ENCODE data around the gene P2RY6.

P2RY6 gene

DNA sequence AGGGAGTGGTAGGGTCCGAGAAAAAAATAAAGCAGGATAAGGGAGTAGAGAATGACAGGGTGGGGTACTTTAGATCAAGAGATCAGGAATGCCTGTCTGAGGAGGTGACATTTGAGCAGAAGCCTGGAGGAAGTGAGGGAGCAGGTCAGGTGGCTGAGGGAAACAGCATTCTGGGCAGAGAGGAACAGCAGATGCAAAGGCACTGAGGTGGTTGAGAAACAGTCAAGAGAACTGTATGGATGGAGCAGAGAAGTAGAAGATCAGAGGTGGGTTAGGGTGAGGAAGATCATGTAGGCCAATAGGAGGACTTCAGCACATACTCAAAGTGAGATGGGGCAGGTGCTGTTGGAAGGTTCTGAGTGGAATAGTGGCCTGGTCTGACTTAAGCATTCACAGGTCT is 44.3 kb downstream of the P2RY6 start:
- no peak for DNase-seq (ENCODE audit: extremely low spot score)
- TF ChIP-seq HDGF (IDR thresholded peaks at IDR 0.05; ENCODE audit: borderline replicate concordance) (no peak), SP1 (IDR thresholded peaks at IDR 0.05) (no peak), ZNF384 (IDR thresholded peaks at IDR 0.05) (no peak), ELF4 (IDR thresholded peaks at IDR 0.05) (no peak), TARDBP (IDR thresholded peaks at IDR 0.05) (no peak), FOXA1 (IDR thresholded peaks at IDR 0.05) (no peak), FOXM1 (IDR thresholded peaks at IDR 0.05; ENCODE audit: borderline replicate concordance) (no peak), LEF1 (IDR thresholded peaks at IDR 0.05; ENCODE audit: borderline replicate concordance) (no peak), NFRKB (IDR thresholded peaks at IDR 0.05) (no peak), CTBP1 (IDR thresholded peaks at IDR 0.05; ENCODE audit: borderline replicate concordance) (no peak), SUZ12 (IDR thresholded peaks at IDR 0.05) (no peak), FOXK2 (IDR thresholded peaks at IDR 0.05) (no peak), ARNT (IDR thresholded peaks at IDR 0.05) (no peak), BHLHE40 (IDR thresholded peaks at IDR 0.05; ENCODE audit: borderline replicate concordance) (no peak), L3MBTL2 (conservative IDR thresholded peaks at IDR 0.05) (no peak)
- TF ChIP-seq, protein P1, sequence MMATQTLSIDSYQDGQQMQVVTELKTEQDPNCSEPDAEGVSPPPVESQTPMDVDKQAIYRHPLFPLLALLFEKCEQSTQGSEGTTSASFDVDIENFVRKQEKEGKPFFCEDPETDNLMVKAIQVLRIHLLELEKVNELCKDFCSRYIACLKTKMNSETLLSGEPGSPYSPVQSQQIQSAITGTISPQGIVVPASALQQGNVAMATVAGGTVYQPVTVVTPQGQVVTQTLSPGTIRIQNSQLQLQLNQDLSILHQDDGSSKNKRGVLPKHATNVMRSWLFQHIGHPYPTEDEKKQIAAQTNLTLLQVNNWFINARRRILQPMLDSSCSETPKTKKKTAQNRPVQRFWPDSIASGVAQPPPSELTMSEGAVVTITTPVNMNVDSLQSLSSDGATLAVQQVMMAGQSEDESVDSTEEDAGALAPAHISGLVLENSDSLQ (IDR thresholded peaks at IDR 0.05): no peak
- CTCF ChIA-PET: no interaction called here
- POLR2A ChIA-PET: no interaction called here

DNA sequence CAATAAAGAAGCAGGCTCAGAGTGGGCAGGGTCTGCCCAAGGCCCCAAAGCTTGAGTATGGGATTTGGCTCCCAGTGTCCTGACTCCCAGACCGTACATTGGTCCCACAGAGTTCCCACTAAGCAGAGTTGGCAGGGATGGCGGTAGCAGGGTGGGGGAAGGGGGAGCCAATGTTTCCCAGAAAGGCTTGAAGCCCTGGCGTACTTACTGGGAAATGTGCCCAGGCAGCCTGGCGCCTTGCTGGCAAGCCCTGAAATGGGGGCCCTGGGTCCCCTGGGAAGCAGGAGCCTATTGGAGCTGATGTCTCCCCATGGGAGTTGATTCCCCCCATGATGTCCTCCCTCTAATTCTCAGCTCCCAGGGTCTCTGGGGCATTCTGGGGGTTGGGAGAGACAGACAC is 45.2 kb downstream of the P2RY6 start:
- ChIA-PET CTCF (interaction anchor here (1.2 kb wide), 1 partner anchor 11 kb away, joined by 3 read pairs; no protein-coding TSS in a partner anchor), POLR2A (interaction anchor here (1.6 kb wide), 1 partner anchor 10 kb away, joined by 4 read pairs; no protein-coding TSS in a partner anchor)
- no peak for DNase-seq (ENCODE audit: extremely low spot score)
- TF ChIP-seq FOXK2 (IDR thresholded peaks at IDR 0.05) (no peak), NFRKB (IDR thresholded peaks at IDR 0.05) (no peak), L3MBTL2 (conservative IDR thresholded peaks at IDR 0.05) (no peak), FOXA1 (IDR thresholded peaks at IDR 0.05) (no peak), ZNF384 (IDR thresholded peaks at IDR 0.05) (no peak), BHLHE40 (IDR thresholded peaks at IDR 0.05; ENCODE audit: borderline replicate concordance) (no peak)
- TF ChIP-seq, protein P1 (IDR thresholded peaks at IDR 0.05): no peak

DNA sequence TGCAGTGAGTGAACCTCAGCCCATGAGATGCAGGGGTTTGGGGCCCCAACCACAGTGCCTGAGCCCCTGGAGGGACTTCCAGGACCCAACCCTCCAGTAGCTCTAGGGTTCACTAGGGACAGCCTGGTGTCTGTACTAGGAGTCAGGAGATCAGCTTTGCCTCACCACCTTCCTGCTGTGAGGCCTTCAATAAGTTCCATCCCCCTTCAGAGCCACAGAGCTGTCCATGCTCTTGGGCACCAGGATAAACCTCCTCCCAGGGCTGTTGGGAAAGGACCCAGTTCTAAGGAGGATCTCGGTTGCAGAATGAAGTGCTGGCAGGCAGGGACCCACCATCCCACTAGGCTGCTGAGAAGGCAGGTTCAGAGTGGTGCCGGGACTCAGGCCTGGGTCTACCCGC is 45.7 kb downstream of the P2RY6 start:
- no peak for TF ChIP-seq NFRKB (IDR thresholded peaks at IDR 0.05)
- no peak for TF ChIP-seq ZNF384 (IDR thresholded peaks at IDR 0.05)
- TF ChIP-seq, protein P1 (IDR thresholded peaks at IDR 0.05): no peak
- no peak for TF ChIP-seq BHLHE40 (IDR thresholded peaks at IDR 0.05; ENCODE audit: borderline replicate concordance)
- TF ChIP-seq FOXM1 (IDR thresholded peaks at IDR 0.05; ENCODE audit: borderline replicate concordance): no peak
- TF ChIP-seq FOXA1 (IDR thresholded peaks at IDR 0.05): no peak
- TF ChIP-seq FOXK2 (IDR thresholded peaks at IDR 0.05): no peak
- TF ChIP-seq CTBP1 (IDR thresholded peaks at IDR 0.05; ENCODE audit: borderline replicate concordance): no peak
- TF ChIP-seq LEF1 (IDR thresholded peaks at IDR 0.05; ENCODE audit: borderline replicate concordance): no peak
- no peak for TF ChIP-seq TARDBP (IDR thresholded peaks at IDR 0.05)
- TF ChIP-seq ARNT (IDR thresholded peaks at IDR 0.05): no peak
- no peak for TF ChIP-seq ELF4 (IDR thresholded peaks at IDR 0.05)
- no peak for DNase-seq (ENCODE audit: extremely low spot score)
- CTCF ChIA-PET: interaction anchor here (0.7 to 1.2 kb wide), 2 partner anchors 11 to 33 kb away, joined by 3 to 4 read pairs; no protein-coding TSS in a partner anchor
- POLR2A ChIA-PET: interaction anchor here (1.6 kb wide), 1 partner anchor 11 kb away, joined by 4 read pairs; no protein-coding TSS in a partner anchor

DNA sequence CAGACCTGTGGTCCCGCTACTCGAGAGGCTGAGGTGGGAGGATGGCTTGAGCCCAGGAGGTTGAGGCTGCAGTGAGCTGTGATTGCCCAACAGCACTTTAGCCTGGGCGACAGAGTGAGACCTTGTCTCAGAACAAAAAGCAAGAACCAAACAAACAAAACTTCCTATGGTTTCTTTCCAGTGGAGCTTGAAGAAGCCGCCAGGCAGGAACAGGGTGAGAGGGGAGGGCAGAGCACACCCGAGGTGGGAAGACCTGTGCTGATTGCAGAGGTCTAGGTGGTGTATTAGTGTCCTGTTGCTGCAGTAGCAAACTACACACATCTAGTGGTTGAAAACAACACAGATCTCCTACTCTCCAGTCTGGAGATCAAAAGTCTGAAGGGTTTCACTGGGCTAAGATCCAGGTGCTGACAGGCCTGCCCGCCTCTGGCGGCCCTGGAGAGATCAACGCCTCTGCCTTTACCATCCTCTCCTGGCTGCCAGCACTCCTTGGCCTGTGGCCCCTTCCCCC is 46.4 kb downstream of the P2RY6 start:
- DNase-seq (ENCODE audit: extremely low spot score): no peak
- TF ChIP-seq BHLHE40 (IDR thresholded peaks at IDR 0.05; ENCODE audit: borderline replicate concordance) (no peak), TARDBP (IDR thresholded peaks at IDR 0.05) (no peak), FOXK2 (IDR thresholded peaks at IDR 0.05) (no peak), ELF4 (IDR thresholded peaks at IDR 0.05) (no peak), FOXM1 (IDR thresholded peaks at IDR 0.05; ENCODE audit: borderline replicate concordance) (no peak), NFRKB (IDR thresholded peaks at IDR 0.05) (no peak), LEF1 (IDR thresholded peaks at IDR 0.05; ENCODE audit: borderline replicate concordance) (no peak), ZNF384 (IDR thresholded peaks at IDR 0.05) (no peak), CTBP1 (IDR thresholded peaks at IDR 0.05; ENCODE audit: borderline replicate concordance) (no peak), SP1 (IDR thresholded peaks at IDR 0.05) (no peak), FOXA1 (IDR thresholded peaks at IDR 0.05) (no peak), L3MBTL2 (conservative IDR thresholded peaks at IDR 0.05) (no peak), SUZ12 (IDR thresholded peaks at IDR 0.05) (no peak), HDGF (IDR thresholded peaks at IDR 0.05; ENCODE audit: borderline replicate concordance) (no peak), ARNT (IDR thresholded peaks at IDR 0.05) (no peak)
- TF ChIP-seq, protein P1 (IDR thresholded peaks at IDR 0.05): no peak
- POLR2A ChIA-PET: no interaction called here
- CTCF ChIA-PET: no interaction called here

DNA sequence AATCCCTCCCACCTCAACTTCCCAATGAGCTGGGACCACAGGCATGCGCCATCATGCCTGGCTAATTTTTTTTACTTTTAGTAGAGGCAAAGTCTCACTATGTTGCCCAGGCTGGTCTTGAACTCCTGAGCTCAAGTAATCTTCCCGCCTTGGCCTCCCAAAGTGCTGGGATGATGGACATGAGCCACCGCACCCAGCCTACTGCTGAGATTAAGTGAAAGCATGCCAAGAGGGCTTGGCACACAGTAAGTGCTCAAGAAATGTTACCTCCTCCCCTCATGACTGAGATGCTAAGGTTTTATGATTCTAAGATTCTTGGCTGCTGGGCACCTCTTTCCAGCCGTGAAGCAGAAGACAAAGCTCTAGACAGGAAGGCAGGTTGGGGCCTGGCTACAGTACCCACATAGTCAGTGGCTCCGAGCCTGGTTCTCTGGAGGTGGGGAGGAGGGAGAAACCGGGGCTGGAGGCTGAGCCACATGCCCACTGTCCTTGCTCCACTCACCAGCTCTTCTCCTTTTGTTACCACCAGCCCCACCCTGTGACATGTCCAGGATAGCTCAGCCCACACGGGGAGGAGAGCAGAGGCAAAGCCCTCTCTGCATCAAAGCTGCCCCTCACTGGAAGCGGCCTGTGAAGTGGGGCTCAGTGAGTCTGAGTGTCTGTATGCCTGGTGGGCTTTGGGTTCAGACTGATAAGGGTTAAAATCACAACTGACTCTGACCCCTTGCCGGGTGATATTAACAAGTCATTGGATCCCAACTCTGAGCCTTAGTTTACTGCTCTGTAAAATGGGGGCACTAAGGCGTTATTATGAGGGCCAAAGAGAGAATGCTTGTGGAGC is 48.8 kb downstream of the P2RY6 start:
- CTCF ChIA-PET: no interaction called here
- TF ChIP-seq, protein P1 (IDR thresholded peaks at IDR 0.05): no peak
- TF ChIP-seq SP1 (IDR thresholded peaks at IDR 0.05): no peak
- TF ChIP-seq LEF1 (IDR thresholded peaks at IDR 0.05; ENCODE audit: borderline replicate concordance): no peak
- no peak for TF ChIP-seq L3MBTL2 (conservative IDR thresholded peaks at IDR 0.05)
- TF ChIP-seq ZNF384 (IDR thresholded peaks at IDR 0.05): no peak
- no peak for TF ChIP-seq ELF4 (IDR thresholded peaks at IDR 0.05)
- TF ChIP-seq FOXM1 (IDR thresholded peaks at IDR 0.05; ENCODE audit: borderline replicate concordance): no peak
- no peak for TF ChIP-seq NFRKB (IDR thresholded peaks at IDR 0.05)
- TF ChIP-seq HDGF (IDR thresholded peaks at IDR 0.05; ENCODE audit: borderline replicate concordance): no peak
- no peak for TF ChIP-seq FOXK2 (IDR thresholded peaks at IDR 0.05)
- no peak for TF ChIP-seq SUZ12 (IDR thresholded peaks at IDR 0.05)
- no peak for TF ChIP-seq BHLHE40 (IDR thresholded peaks at IDR 0.05; ENCODE audit: borderline replicate concordance)
- TF ChIP-seq FOXA1 (IDR thresholded peaks at IDR 0.05): no peak
- no peak for TF ChIP-seq CTBP1 (IDR thresholded peaks at IDR 0.05; ENCODE audit: borderline replicate concordance)
- TF ChIP-seq ARNT (IDR thresholded peaks at IDR 0.05): no peak
- no peak for TF ChIP-seq TARDBP (IDR thresholded peaks at IDR 0.05)
- POLR2A ChIA-PET: interaction anchor here (1.1 kb wide), 1 partner anchor 12 kb away, joined by 4 read pairs; no protein-coding TSS in a partner anchor
- no peak for DNase-seq (ENCODE audit: extremely low spot score)

All from HEK293T (cell line).